DOHH2 (cell line): Measurements from ENCODE around the gene PTPA.
A peak's percentile ranks its signal among the peaks of the same experiment; 100 is the strongest.

Source experiments
- H3F3A ChIP-seq: fragments of 200-600 bp; sonication (generic), shearing (Covaris generic); 2 replicates; pipeline ENCODE4 v1.6.0; 2016; ENCODE audit warnings: antibody characterized with exemption, mild to moderate bottlenecking; ENCODE audit not compliant: control insufficient read depth, insufficient read depth
- H3K27ac ChIP-seq: fragments of 200-600 bp; sonication (generic); 2 replicates; pipeline ENCODE4 v1.5.1; 2014; ENCODE audit warnings: low read depth, mild to moderate bottlenecking, low read length, moderate library complexity
- H3K27me3 ChIP-seq: fragments of 200-600 bp; sonication (generic); 2 replicates; pipeline ENCODE4 v1.6.1; 2014; ENCODE audit warnings: mild to moderate bottlenecking, low read length, mixed read lengths; ENCODE audit not compliant: control insufficient read depth
- H3K36me3 ChIP-seq: fragments of 200-600 bp; sonication (generic); 2 replicates; pipeline ENCODE4 v1.6.1; 2014; ENCODE audit warnings: mild to moderate bottlenecking, low read length, moderate library complexity, mixed read lengths; ENCODE audit not compliant: control insufficient read depth
- H3K4me1 ChIP-seq: fragments of 200-600 bp; sonication (generic); 2 replicates; pipeline ENCODE4 v1.6.1; 2014; ENCODE audit warnings: mild to moderate bottlenecking, low read length, mixed read lengths; ENCODE audit not compliant: control insufficient read depth
- H3K4me2 ChIP-seq: fragments of 200-600 bp; sonication (generic); 2 replicates; pipeline ENCODE4 v1.6.0; 2014; ENCODE audit warnings: mild to moderate bottlenecking, low read length, moderate library complexity
- H3K4me3 ChIP-seq: fragments of 200-600 bp; sonication (generic); 2 replicates; pipeline ENCODE4 v1.5.1; 2014; ENCODE audit warnings: mild to moderate bottlenecking, low read length, mixed read lengths
- H3K79me2 ChIP-seq: fragments of 200-600 bp; sonication (generic); 2 replicates; pipeline ENCODE4 v1.6.1; 2014; ENCODE audit warnings: mild to moderate bottlenecking, low read length, mixed read lengths; ENCODE audit not compliant: control insufficient read depth
- H3K9me2 ChIP-seq: fragments of 200-600 bp; sonication (generic); replicated peaks from 2 replicates; pipeline ENCODE4 v1.6.1; 2014; ENCODE audit warnings: mild to moderate bottlenecking, low read length, mixed read lengths; ENCODE audit not compliant: control insufficient read depth
- H3K9me3 ChIP-seq: fragments of 200-600 bp; sonication (generic); 2 replicates; pipeline ENCODE4 v1.6.1; 2014; ENCODE audit warnings: antibody characterized with exemption, low read length, mixed read lengths; ENCODE audit not compliant: control insufficient read depth, insufficient read depth
- H4K20me1 ChIP-seq: fragments of 200-600 bp; sonication (generic); 2 replicates; pipeline ENCODE4 v1.6.0; 2014; ENCODE audit warnings: low read depth, mild to moderate bottlenecking, antibody characterized with exemption, low read length, moderate library complexity; ENCODE audit not compliant: control insufficient read depth, insufficient read depth
- CTCF ChIP-seq: fragments of 200-600 bp; sonication (generic); IDR thresholded peaks from one replicate; pipeline ENCODE4 v1.5.1; 2014; ENCODE audit warnings: antibody characterized with exemption, mild to moderate bottlenecking, low read depth, low read length; ENCODE audit not compliant: poor library complexity, severe bottlenecking
- EZH2phosphoT487 ChIP-seq: fragments of 200-600 bp; sonication (generic); IDR thresholded peaks from 2 replicates; pipeline ENCODE4 v1.6.1; 2017; ENCODE audit warnings: borderline replicate concordance, mild to moderate bottlenecking, antibody characterized with exemption, low read length, moderate library complexity, mixed read lengths

The PTPA gene

GRCh38 chr9:129181246-129181645 is 70.0 kb downstream of the PTPA start:
- H3K9me2 ChIP-seq = no peaks in the 10 kb centered on the region
- H4K20me1 ChIP-seq = 0 out of 2 replicates have a peak, but pooled peaks cover 2% of the 10 kb centered on the region
- no peaks in the 10 kb centered on the region for H3K9me3 ChIP-seq
- no peaks in the 10 kb centered on the region for H3K36me3 ChIP-seq
- peaks cover 16% of the 10 kb centered on the region for H3K4me1 ChIP-seq
- H3K4me3 ChIP-seq = no peak overlapping the region
- peaks cover 3% of the 10 kb centered on the region; the same call in 1 of the 2 replicates for H3F3A ChIP-seq
- no peaks in the 10 kb centered on the region for H3K79me2 ChIP-seq
- H3K27me3 ChIP-seq = peaks cover 35% of the 10 kb centered on the region
- H3K4me2 ChIP-seq = no peak overlapping the region
- H3K27ac ChIP-seq = no peak overlapping the region
- TF ChIP-seq EZH2phosphoT487 (no peak), CTCF (no peak)

- Histone ChIP-seq H3K27me3 (peaks cover 26% of the 10 kb centered on the region), H3K4me1 (peaks cover 9% of the 10 kb centered on the region), H3K27ac (no peak overlapping the region), H3F3A (no peaks in the 10 kb centered on the region), H3K9me3 (no peaks in the 10 kb centered on the region), H4K20me1 (0 out of 2 replicates have a peak, but pooled peaks cover 2% of the 10 kb centered on the region), H3K4me2 (no peak overlapping the region), H3K9me2 (no peaks in the 10 kb centered on the region), H3K79me2 (no peaks in the 10 kb centered on the region), H3K36me3 (no peaks in the 10 kb centered on the region), H3K4me3 (no peak overlapping the region)
- TF ChIP-seq CTCF (no peak), EZH2phosphoT487 (no peak)
Measured at GRCh38 chr9:129182122-129182521, 70.9 kb downstream of the PTPA start.

GRCh38 chr9:129182625-129183494 is 71.6 kb downstream of the PTPA start:
- H4K20me1 ChIP-seq = 0 out of 2 replicates have a peak, but pooled peaks cover 2% of the 10 kb centered on the region
- H3K4me2 ChIP-seq = no peak overlapping the region
- no peaks in the 10 kb centered on the region for H3K9me2 ChIP-seq

More at GRCh38 chr9:129182625-129183494, 71.6 kb downstream of the PTPA start:
- Histone ChIP-seq H3K36me3 (no peaks in the 10 kb centered on the region), H3K27me3 (peaks cover 22% of the 10 kb centered on the region), H3K9me3 (no peaks in the 10 kb centered on the region), H3F3A (no peaks in the 10 kb centered on the region), H3K79me2 (no peaks in the 10 kb centered on the region), H3K4me1 (peaks cover 6% of the 10 kb centered on the region), H3K27ac (no peak overlapping the region), H3K4me3 (no peak overlapping the region)
- TF ChIP-seq CTCF (peak; percentile 29), EZH2phosphoT487 (no peak)
